Upper lobe of left lung (tissue), 4 donors: ENCODE measurements around the gene RNFT2.

Source experiments
- EP300 ChIP-seq, 4 donors: sonication (generic); formaldehyde crosslinking; IDR thresholded peaks; one replicate each; pipeline ENCODE4 v1.5.1; 2017; ENCODE audit warnings: antibody characterized with exemption in 4 of 4, control low read depth in 2 of 4
- POLR2A ChIP-seq, 4 donors: fragments of 450-650 bp; IDR thresholded peaks; one replicate each; pipeline ENCODE4 v1.5.1; 2016 to 2017; ENCODE audit warnings: antibody characterized with exemption in 4 of 4, mild to moderate bottlenecking in 2 of 4
- POLR2AphosphoS5 ChIP-seq, 2 donors: sonication (generic); formaldehyde crosslinking; IDR thresholded peaks; one replicate each; pipeline ENCODE4 v1.5.1; 2017; ENCODE audit warnings: antibody characterized with exemption in 2 of 2
- TF ChIP-seq, protein P1 (sequence below), 6 experiments: fragments of 450-650 bp in 4 of 6; fragments of 200-600 bp in 2 of 6; sonication (generic) in 2 of 6; IDR thresholded peaks; one replicate each; pipeline ENCODE4 v1.5.1; 2016 to 2019; ENCODE audit warnings: antibody characterized with exemption in 6 of 6

DNA sequence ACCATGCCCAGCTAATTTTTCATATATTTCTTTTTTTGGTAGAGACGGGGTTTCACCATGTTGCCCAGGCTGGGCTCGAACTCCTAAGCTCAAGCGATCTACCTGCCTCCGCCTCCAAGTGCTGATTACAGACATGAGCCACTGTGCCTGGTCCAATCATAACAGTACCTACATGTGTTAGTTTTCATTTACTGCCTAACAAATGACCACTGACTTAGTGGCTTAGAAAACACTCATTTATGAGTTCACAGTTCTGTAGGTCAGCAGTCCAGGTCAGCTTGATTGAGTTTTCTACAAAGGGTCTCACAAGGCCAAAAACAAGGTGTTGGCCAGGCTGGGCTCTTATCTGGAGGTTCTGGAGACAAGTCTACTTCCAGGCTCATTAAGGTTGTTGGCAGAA lies 60.6 kb downstream of the RNFT2 start:
- TF ChIP-seq, protein P1, sequence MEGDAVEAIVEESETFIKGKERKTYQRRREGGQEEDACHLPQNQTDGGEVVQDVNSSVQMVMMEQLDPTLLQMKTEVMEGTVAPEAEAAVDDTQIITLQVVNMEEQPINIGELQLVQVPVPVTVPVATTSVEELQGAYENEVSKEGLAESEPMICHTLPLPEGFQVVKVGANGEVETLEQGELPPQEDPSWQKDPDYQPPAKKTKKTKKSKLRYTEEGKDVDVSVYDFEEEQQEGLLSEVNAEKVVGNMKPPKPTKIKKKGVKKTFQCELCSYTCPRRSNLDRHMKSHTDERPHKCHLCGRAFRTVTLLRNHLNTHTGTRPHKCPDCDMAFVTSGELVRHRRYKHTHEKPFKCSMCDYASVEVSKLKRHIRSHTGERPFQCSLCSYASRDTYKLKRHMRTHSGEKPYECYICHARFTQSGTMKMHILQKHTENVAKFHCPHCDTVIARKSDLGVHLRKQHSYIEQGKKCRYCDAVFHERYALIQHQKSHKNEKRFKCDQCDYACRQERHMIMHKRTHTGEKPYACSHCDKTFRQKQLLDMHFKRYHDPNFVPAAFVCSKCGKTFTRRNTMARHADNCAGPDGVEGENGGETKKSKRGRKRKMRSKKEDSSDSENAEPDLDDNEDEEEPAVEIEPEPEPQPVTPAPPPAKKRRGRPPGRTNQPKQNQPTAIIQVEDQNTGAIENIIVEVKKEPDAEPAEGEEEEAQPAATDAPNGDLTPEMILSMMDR (IDR thresholded peaks at IDR 0.05): no peak
- TF ChIP-seq POLR2AphosphoS5 (IDR thresholded peaks at IDR 0.05) (no peak), EP300 (IDR thresholded peaks at IDR 0.05) (no peak), POLR2A (IDR thresholded peaks at IDR 0.05) (no peak)
